Mesenchymal stem cell (in vitro differentiated cells and primary cell): ENCODE data around the gene OR2J2.
"Not testable (repeated sequence)": the region's sequence is repeated elsewhere in the genome, so short reads cannot be mapped to it uniquely, and the experiment has no call there.

Experiments used
- DNase-seq: peaks from one replicate; pipeline ENCODE4 v3.0.0-alpha.2; 2013
- H2AFZ ChIP-seq: one replicate; pipeline ENCODE4 v1.6.1; 2013; ENCODE audit warnings: low read depth, mild to moderate bottlenecking, control low read depth, inconsistent platforms, low read length, moderate library complexity
- H2AK5ac ChIP-seq: 2 replicates; pipeline ENCODE4 v1.6.1; 2013; ENCODE audit warnings: low read length, moderate library complexity, mild to moderate bottlenecking, inconsistent platforms; ENCODE audit not compliant: severe bottlenecking
- H2BK120ac ChIP-seq: one replicate; pipeline ENCODE4 v1.6.1; 2013; ENCODE audit warnings: low read depth, mild to moderate bottlenecking, inconsistent platforms, low read length, moderate library complexity
- H2BK12ac ChIP-seq, 2 experiments: one replicate each; pipeline ENCODE4 v1.6.1; 2013; ENCODE audit warnings: inconsistent platforms in 2 of 2, low read length in 2 of 2, mild to moderate bottlenecking in 2 of 2, moderate library complexity in 2 of 2, control low read depth in 1 of 2
- H2BK15ac ChIP-seq: one replicate; pipeline ENCODE4 v1.6.1; 2013; ENCODE audit warnings: mild to moderate bottlenecking, low read depth, inconsistent platforms; ENCODE audit not compliant: poor library complexity, severe bottlenecking
- H2BK5ac ChIP-seq: 2 replicates; pipeline ENCODE4 v1.6.1; 2013; ENCODE audit warnings: low read depth, mild to moderate bottlenecking, low read length, control low read depth, inconsistent platforms; ENCODE audit not compliant: poor library complexity, severe bottlenecking
- H3K14ac ChIP-seq, 2 experiments: one replicate each; pipeline ENCODE4 v1.6.1; 2013; ENCODE audit warnings: inconsistent platforms in 2 of 2, low read length in 2 of 2, control low read depth in 1 of 2, mild to moderate bottlenecking in 1 of 2, moderate library complexity in 1 of 2
- H3K18ac ChIP-seq, 2 experiments: one replicate each; pipeline ENCODE4 v1.6.1; 2013; ENCODE audit warnings: inconsistent platforms in 2 of 2, low read length in 2 of 2, control low read depth in 1 of 2, low read depth in 1 of 2, mild to moderate bottlenecking in 1 of 2
- H3K23ac ChIP-seq, 2 experiments: one replicate each; pipeline ENCODE4 v1.6.1; 2013; ENCODE audit warnings: inconsistent platforms in 2 of 2, low read length in 2 of 2, mild to moderate bottlenecking in 2 of 2, moderate library complexity in 2 of 2, control low read depth in 1 of 2
- H3K27ac ChIP-seq: 2 replicates; pipeline ENCODE4 v1.5.1; 2013; ENCODE audit warnings: mild to moderate bottlenecking, moderate library complexity, low read length, control low read depth, inconsistent platforms; ENCODE audit not compliant: poor library complexity, severe bottlenecking
- H3K27me3 ChIP-seq, 2 experiments: 2 replicates each; pipeline versions ENCODE4 v1.6.1 to v1.7.0; 2013; ENCODE audit warnings: low read length in 2 of 2, mild to moderate bottlenecking in 2 of 2, moderate library complexity in 2 of 2, control low read depth in 1 of 2, inconsistent platforms in 1 of 2; ENCODE audit not compliant: control insufficient read depth in 1 of 2, insufficient read depth in 1 of 2
- H3K36me3 ChIP-seq, 2 experiments: 2 replicates each; pipeline versions ENCODE4 v1.6.1 to v1.7.0; 2013; ENCODE audit warnings: low read length in 2 of 2, control low read depth in 1 of 2, inconsistent platforms in 1 of 2, low read depth in 1 of 2, mild to moderate bottlenecking in 1 of 2; ENCODE audit not compliant: insufficient read depth in 2 of 2, control insufficient read depth in 1 of 2
- H3K4ac ChIP-seq, 2 experiments: one replicate each; pipeline ENCODE4 v1.6.1; 2013; ENCODE audit warnings: inconsistent platforms in 2 of 2, low read length in 2 of 2, mild to moderate bottlenecking in 2 of 2, moderate library complexity in 2 of 2, control low read depth in 1 of 2, low read depth in 1 of 2
- H3K4me1 ChIP-seq: 2 replicates; pipeline ENCODE4 v1.6.1; 2013; ENCODE audit warnings: low read depth, low read length, control low read depth; ENCODE audit not compliant: control insufficient read depth, insufficient read depth
- H3K4me2 ChIP-seq: 2 replicates; pipeline ENCODE4 v1.6.1; 2013; ENCODE audit warnings: low read length, mild to moderate bottlenecking, inconsistent platforms; ENCODE audit not compliant: poor library complexity, severe bottlenecking
- H3K4me3 ChIP-seq, 2 experiments: 2 replicates each; pipeline versions ENCODE4 v1.5.1 to v1.7.0; 2013; ENCODE audit warnings: low read length in 2 of 2, mild to moderate bottlenecking in 2 of 2, control low read depth in 1 of 2, low read depth in 1 of 2; ENCODE audit not compliant: insufficient read depth in 1 of 2
- H3K79me1 ChIP-seq: replicated peaks from 2 replicates; pipeline ENCODE4 v1.6.1; 2013; ENCODE audit warnings: mild to moderate bottlenecking, control low read depth, low read length, inconsistent platforms; ENCODE audit not compliant: poor library complexity, severe bottlenecking
- H3K9ac ChIP-seq: 2 replicates; pipeline ENCODE4 v1.7.0; 2013; ENCODE audit warnings: mild to moderate bottlenecking, low read length, moderate library complexity
- H3K9me3 ChIP-seq: 2 replicates; pipeline ENCODE4 v1.7.0; 2013; ENCODE audit warnings: mild to moderate bottlenecking, low read length; ENCODE audit not compliant: control insufficient read depth
- H4K8ac ChIP-seq: one replicate; pipeline ENCODE4 v1.6.1; 2013; ENCODE audit warnings: inconsistent platforms, mild to moderate bottlenecking, low read length, moderate library complexity
- H4K91ac ChIP-seq: one replicate; pipeline ENCODE4 v1.6.1; 2013; ENCODE audit warnings: mild to moderate bottlenecking, low read length, inconsistent platforms
- WGBS: methylation state at CpG from one replicate; pipeline ENCODE4 v1.1.7; 2013; ENCODE audit warnings: mixed read lengths; 5-methylcytosine and 5-hydroxymethylcytosine counted together

The OR2J2 gene

DNA sequence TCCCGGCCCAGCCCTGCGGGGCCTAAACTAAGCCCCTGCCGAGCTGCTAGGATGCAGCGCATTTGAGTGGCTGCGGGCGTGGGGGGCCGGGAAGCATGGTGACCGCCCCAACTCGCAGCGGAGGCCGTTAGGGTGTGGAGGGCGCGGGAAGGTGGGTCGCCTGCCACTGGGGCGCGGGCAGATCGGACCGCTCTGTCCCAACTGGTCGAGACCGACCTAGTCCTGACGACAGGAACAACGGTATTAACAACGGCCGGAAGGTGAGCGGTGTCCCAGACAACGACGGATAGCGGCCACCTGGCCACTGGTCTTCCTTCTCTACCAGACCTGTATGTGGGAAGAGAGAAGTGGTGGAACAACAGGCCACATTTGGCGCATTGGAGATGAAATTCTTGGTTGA, 10.8 kb upstream of the OR2J2 start:
- not testable (repeated sequence) for H2BK15ac ChIP-seq, H3K23ac ChIP-seq, H3K9ac ChIP-seq, H3K4ac ChIP-seq, H3K18ac ChIP-seq, DNase-seq, H2AK5ac ChIP-seq, H3K27ac ChIP-seq, H4K8ac ChIP-seq, H2BK12ac ChIP-seq, H3K36me3 ChIP-seq, H3K4me1 ChIP-seq, H2BK120ac ChIP-seq, H3K14ac ChIP-seq, H4K91ac ChIP-seq, H3K4me3 ChIP-seq, H3K9me3 ChIP-seq, H3K4me2 ChIP-seq, H2AFZ ChIP-seq, H3K79me1 ChIP-seq, H3K27me3 ChIP-seq, H2BK5ac ChIP-seq
- WGBS: 95% methylated on average over 13 of the region's 29 CpGs

DNA sequence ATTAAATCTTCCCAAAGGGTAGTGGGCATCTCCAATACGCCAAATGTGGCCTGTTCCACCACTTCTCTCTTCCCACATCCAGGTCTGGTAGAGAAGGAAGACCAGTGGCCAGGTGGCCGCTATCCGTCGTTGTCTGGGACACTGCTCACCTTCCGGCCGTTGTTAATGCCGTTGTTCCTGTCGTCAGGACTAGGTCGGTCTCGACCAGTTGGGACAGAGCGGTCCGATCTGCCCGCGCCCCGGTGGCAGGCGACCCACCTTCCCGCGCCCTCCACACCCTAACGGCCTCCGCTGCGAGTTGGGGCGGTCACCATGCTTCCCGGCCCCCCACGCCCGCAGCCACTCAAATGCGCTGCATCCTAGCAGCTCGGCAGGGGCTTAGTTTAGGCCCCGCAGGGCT, 5.1 kb upstream of the OR2J2 start:
- H3K4me1 ChIP-seq, H2BK12ac ChIP-seq, H3K4me3 ChIP-seq, H2BK120ac ChIP-seq, H2AK5ac ChIP-seq, H3K27ac ChIP-seq, H3K79me1 ChIP-seq, H4K8ac ChIP-seq, H3K23ac ChIP-seq, H3K4me2 ChIP-seq, H3K14ac ChIP-seq, H3K9me3 ChIP-seq, H2BK5ac ChIP-seq, H3K9ac ChIP-seq, H4K91ac ChIP-seq, DNase-seq, H3K18ac ChIP-seq, H2BK15ac ChIP-seq, H2AFZ ChIP-seq, H3K27me3 ChIP-seq, H3K4ac ChIP-seq, H3K36me3 ChIP-seq: not testable (repeated sequence)
- 38% methylated on average over 1 of the region's 28 CpGs for WGBS

DNA sequence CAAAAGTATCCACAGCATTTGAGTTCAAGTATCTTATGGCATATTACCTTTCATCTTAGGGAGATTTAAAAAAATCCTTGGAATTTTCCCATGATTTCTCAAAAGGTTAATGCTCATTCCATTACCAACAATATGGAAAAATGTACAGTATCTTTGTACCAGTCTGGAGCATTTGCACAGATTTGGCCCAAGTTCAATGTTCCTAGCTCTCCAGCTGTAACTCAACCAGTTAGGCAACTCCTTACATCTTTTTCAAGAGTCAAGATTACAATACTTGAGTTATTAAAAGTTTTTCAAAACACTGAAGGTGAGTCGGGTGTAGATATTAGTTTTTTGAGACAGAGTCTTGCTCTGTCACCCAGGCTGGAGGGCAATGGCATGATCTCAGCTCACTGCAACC, 1.0 kb downstream of the OR2J2 start:
- no peak overlapping the region for H2BK12ac ChIP-seq
- no peak overlapping the region for H3K4me3 ChIP-seq
- no peak for DNase-seq
- H3K79me1 ChIP-seq: no peaks in the 10 kb centered on the region
- H2BK15ac ChIP-seq: no peak overlapping the region
- H3K27me3 ChIP-seq: no peaks in the 10 kb centered on the region
- no peak overlapping the region for H3K14ac ChIP-seq
- H2BK5ac ChIP-seq: no peak overlapping the region
- WGBS: 63% methylated on average over 1 of the region's 1 CpG
- no peak overlapping the region for H3K27ac ChIP-seq
- H3K4ac ChIP-seq: no peak overlapping the region
- H2AK5ac ChIP-seq: no peak overlapping the region
- H3K23ac ChIP-seq: no peak overlapping the region
- no peaks in the 10 kb centered on the region for H3K4me1 ChIP-seq
- H3K18ac ChIP-seq: no peak overlapping the region
- H2AFZ ChIP-seq: no peak overlapping the region
- no peak overlapping the region for H4K91ac ChIP-seq
- H3K4me2 ChIP-seq: no peak overlapping the region
- no peaks in the 10 kb centered on the region for H3K36me3 ChIP-seq
- H4K8ac ChIP-seq: no peak overlapping the region
- no peak overlapping the region for H2BK120ac ChIP-seq
- no peaks in the 10 kb centered on the region for H3K9me3 ChIP-seq
- no peak overlapping the region for H3K9ac ChIP-seq

DNA sequence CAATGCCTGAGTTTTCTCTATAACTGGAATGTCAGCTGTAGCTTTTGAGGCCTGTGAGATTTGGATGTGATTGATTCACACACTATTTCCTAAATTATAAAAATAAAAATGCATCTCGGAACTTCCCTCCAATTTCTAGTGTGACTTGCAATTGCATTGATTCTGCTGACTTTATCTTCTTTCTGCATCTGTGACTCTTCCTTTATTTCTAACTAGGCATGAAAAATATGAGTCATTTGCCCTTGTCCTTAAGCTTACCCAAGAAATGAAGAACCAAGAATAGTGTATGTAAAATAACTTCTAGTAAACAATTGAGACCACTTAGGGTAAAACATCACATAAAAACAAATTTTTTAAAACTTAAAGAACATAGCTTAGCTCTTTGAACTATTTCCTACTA, 12.9 kb downstream of the OR2J2 start:
- H3K4ac ChIP-seq: no peak overlapping the region
- H2BK5ac ChIP-seq: no peak overlapping the region
- no peak overlapping the region for H2BK15ac ChIP-seq
- H2AK5ac ChIP-seq: no peak overlapping the region
- no peak for DNase-seq
- no peak overlapping the region for H2AFZ ChIP-seq
- no peaks in the 10 kb centered on the region for H3K4me1 ChIP-seq
- H3K36me3 ChIP-seq: no peaks in the 10 kb centered on the region
- no peaks in the 10 kb centered on the region for H3K9me3 ChIP-seq
- H3K18ac ChIP-seq: no peak overlapping the region
- H3K9ac ChIP-seq: no peak overlapping the region
- H2BK120ac ChIP-seq: no peak overlapping the region
- no peak overlapping the region for H3K27ac ChIP-seq
- H3K4me2 ChIP-seq: no peak overlapping the region
- no peak overlapping the region for H2BK12ac ChIP-seq
- no peak overlapping the region for H3K14ac ChIP-seq
- no peak overlapping the region for H4K91ac ChIP-seq
- 100% methylated on average over 1 of the region's 1 CpG for WGBS
- H3K4me3 ChIP-seq: no peak overlapping the region
- no peak overlapping the region for H3K23ac ChIP-seq
- H3K79me1 ChIP-seq: no peaks in the 10 kb centered on the region
- H3K27me3 ChIP-seq: no peaks in the 10 kb centered on the region
- no peak overlapping the region for H4K8ac ChIP-seq
